Cerebellar nuclear complex (tissue), 1 donor: ENCODE results near the gene RIPK1.

Experiments used
- DNase-seq, 2 experiments: peaks; one replicate each; lab custom pipeline; 2025; lab: John Stamatoyannopoulos, UW

RIPK1 gene

GRCh38 chr6:3163248-3163594, 94.9 kb downstream of the RIPK1 start:
- peak in 1 of 2 experiments; percentile 28 for DNase-seq

GRCh38 chr6:3164388-3164787, 96.1 kb downstream of the RIPK1 start:
- no peak for DNase-seq
